GM21825 (cell line): Measurements from ENCODE around the gene SLC17A9.

ENCODE experiments used
- ATAC-seq: cut with Tn5 transposase; IDR thresholded peaks from one replicate; pipeline ENCODE4 v1.9.1; 2021; ENCODE audit warnings: mild to moderate bottlenecking, moderate library complexity; ENCODE audit not compliant: unreplicated experiment

The SLC17A9 gene

DNA sequence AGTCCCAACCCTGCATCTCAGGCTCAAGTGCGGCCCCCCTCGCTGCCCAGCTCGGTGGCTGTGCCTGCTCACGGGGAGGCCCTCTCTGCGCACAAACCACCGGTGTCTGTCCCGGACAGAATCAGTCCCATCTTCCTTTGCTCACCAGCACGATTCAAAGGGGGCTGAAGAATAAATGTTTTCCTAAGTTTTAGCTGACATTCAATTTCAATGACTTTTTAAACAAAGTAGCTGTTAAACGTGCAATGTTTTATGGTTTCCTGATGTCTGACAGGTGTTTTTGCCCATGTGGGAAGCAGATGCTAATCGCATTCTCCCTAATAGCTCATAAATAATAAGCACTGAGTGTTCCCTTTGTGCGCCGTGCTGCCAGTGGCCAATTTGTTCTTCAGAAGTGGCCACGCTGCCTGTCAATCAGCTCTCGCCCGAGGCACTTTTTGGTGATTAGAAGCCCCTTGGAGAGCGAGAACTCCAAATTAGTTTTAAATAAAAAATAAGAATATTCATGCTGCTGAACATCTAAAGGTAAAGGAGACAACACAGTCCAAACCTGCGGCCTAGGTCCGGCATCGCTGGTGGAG, 28.0 kb downstream of the SLC17A9 start:
- no peak for ATAC-seq

GRCh38 chr20:62980970-62981369, 28.5 kb downstream of the SLC17A9 start:
- ATAC-seq: no peak

DNA sequence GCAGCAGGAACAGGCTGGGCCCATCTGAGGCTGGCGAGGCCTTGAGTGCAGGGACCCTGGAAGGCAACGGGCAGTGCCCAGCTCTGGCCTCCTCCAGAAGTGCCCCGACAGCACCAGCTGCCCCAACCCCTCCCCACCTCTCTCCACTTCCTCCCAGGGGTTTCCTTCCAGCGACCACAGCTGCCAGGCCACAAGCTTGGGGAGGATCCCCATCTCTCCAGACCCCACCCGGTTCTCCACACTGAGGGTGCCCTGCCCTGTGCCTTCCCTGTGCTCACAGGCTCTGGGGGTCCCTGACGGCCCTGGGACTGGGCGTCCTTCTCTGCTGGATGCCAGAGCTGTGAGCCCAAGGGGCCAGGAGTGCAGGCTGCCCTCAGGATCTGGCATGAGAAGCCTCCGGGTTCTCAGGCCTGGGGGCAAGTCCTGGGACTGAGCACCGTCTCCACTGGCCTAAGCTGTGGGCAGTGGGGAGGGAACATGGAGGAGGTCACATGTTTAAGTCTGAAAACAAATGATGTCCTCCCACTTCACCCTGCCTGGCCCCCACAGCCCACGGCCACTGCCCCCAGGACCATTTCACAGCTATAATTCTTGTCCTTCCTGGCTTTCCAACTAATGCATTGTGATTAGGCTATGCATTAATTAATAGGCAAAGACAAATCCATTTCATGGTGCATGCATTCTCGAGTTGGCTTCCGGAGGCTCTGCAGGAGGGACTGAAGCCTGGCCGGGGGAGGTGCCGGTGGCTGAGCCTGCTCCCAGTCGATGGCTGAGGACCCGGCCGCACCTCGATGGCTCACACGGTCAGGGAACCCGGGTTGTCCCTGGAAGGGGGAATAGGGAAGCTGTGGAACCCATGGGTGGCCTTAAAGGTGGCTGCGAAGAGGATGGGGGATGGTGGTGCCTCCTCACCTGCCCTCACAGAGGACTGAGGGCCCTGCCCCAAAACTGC, 29.9 kb downstream of the SLC17A9 start:
- ATAC-seq: no peak

DNA sequence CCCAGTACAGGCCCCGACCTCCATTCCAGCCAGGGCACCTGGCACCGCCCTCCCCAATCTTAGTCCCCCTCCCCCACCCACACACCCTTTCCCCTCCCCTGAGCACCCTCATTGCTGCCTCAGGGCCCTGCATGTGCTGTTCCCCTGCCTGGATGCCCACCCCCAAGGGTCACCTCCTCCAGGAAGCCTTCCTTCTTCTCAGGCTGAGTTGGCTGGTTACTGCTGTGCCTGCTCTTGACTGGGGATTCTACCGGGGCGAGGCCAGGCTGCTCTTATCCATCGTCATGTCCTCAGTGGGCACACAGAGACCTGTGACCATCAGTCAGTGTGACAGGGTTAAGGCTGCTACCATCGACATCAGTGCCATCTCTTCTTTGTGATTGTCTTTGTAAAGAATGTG, 30.7 kb downstream of the SLC17A9 start:
- ATAC-seq: no peak

DNA sequence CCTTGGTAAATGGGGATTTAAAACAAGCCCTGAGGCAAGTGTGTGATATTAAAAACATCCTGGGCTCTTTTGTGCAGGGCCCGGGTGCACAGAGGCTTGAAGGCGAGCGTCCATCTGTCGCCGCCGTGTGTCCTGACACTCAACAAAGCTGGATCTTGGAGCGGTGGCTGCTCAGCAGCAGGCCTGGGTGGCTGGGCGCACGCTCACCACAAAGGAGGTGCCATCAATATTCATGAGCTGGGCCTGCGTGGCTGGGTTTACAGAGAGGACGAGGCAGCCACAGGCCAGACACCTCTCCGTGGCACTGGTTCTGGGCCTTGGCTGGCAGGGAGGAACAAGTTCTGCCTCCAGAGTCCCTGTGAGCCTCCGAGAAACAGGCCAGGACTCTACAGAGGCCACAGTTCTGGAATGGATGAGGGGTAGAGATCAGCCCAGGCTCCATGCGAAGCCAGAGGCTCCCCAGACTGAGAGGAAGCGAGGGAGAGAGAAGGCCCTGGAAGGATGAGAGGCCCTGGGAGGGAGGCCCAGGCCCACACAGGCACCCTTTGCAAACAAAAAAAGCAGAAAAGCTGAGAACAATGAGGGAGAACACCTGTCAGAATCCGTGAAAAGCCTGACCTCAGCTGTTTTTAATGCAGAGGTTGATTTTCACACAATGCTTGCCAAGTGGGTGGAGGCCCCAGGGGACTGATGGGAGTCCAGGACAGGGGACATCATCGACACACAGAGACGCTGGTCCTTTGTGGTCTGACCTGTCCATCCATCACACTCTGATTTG, 32.3 kb downstream of the SLC17A9 start:
- no peak for ATAC-seq

GRCh38 chr20:62985444-62985778, 32.9 kb downstream of the SLC17A9 start:
- ATAC-seq: no peak

- no peak for ATAC-seq
Observed at GRCh38 chr20:62986257-62986800, 33.8 kb downstream of the SLC17A9 start.

GRCh38 chr20:62987114-62987513, 34.6 kb downstream of the SLC17A9 start:
- ATAC-seq: no peak

DNA sequence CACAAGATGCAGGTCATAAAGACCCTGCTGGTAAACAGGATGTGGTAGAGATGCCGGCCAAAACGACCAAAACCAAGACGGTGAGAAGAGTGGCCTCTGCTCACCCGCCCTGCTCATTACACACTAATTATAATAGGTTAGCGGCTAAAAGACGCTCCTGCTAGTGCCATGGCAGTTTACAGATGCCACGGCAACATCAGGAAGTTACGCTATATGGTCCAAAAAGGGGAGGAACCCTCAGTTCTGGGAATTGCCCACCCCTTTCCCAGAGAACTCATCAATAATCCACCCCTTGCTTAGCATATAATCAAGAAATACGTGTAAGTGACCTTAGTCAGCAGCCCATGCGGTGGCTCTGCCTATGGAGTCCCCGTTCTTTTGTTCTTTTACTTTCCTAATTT, 36.7 kb downstream of the SLC17A9 start:
- no peak for ATAC-seq

DNA sequence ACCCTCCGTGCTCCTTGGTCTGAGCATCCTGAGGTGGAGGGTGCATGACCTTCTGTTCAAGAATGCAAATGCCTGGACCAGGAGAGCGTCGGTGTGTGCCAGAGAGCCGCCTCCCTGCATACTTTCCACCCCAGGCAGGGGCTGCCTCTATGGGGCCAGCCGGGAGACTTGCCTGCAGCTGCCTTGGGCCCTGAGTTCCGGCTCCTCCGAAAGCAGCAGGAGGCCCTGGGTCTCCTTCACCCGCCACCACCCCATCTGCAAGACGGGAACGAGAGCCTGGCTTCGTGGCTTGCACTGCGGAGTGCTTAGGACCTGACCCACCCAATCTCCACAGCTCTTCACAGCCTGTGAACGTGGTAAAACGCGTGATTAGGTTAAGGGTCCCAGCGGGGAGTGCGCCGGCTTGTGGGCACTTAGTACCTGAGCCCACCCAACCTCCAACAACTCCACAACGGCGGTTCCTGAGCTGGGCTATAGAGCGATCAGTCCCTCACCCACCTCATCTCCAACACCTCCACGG, 37.9 kb downstream of the SLC17A9 start:
- ATAC-seq: no peak

GRCh38 chr20:62991196-62991807, 38.8 kb downstream of the SLC17A9 start:
- no peak for ATAC-seq

DNA sequence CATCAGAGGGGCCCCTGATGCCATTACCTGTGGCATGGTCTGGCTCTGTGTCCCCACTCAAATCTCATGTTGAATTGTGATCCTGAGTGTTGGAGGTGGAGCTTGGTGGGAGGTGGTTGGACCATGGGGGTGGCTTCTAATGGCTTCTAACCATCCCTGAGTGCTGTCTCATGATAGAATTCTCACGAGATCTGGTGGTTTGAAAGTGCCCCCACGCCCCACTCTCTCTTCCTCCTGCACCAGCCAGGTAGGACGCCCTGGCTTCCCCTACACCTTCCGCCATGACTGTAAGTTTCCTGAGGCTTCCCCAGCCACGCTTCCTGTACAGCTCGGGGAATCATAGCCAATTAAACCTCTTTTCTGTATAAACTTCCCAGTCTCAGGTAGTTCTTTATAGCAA, 39.4 kb downstream of the SLC17A9 start:
- no peak for ATAC-seq

GRCh38 chr20:62993856-62994494, 41.5 kb downstream of the SLC17A9 start:
- no peak for ATAC-seq

GRCh38 chr20:62994869-62995281, 42.4 kb downstream of the SLC17A9 start:
- no peak for ATAC-seq

DNA sequence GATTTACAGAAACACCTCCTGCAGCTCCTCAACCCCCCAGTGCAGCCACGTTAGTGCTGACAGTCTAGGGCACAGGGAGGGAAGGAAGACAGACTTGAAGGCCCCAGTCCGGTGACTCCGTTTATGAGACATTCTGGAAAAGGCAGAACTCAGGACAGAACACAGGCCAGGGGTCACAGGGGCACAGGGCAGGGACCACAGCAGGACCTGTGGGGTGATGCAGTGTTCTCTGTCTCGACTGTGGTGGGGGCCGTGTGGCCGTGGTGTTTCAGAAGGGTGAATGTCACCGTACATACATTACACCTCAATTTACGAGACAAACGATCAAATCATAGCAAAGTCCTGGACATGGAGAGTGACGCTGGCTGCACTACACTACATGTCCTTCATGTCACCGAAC, 43.0 kb downstream of the SLC17A9 start:
- no peak for ATAC-seq

GRCh38 chr20:62995898-62996595, 43.5 kb downstream of the SLC17A9 start:
- ATAC-seq: no peak

DNA sequence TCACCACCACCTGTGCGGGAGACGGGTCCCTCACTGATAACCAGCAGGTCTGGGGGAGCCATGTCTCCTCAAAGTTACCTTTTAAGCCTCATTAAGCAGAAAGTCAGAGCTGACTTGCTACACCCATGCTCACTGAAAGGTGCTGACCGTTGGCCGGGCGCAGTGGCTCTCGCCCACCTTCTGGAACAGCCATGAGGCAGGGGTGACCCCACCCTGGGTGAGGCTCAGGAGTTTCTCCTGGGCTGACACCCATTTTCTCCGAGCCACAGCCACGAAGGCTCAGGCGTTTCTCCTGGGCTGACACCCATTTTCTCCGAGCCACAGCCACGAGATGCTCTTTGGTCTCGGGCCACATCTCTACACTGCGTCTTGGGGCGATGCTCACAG, 44.1 kb downstream of the SLC17A9 start:
- ATAC-seq: no peak

DNA sequence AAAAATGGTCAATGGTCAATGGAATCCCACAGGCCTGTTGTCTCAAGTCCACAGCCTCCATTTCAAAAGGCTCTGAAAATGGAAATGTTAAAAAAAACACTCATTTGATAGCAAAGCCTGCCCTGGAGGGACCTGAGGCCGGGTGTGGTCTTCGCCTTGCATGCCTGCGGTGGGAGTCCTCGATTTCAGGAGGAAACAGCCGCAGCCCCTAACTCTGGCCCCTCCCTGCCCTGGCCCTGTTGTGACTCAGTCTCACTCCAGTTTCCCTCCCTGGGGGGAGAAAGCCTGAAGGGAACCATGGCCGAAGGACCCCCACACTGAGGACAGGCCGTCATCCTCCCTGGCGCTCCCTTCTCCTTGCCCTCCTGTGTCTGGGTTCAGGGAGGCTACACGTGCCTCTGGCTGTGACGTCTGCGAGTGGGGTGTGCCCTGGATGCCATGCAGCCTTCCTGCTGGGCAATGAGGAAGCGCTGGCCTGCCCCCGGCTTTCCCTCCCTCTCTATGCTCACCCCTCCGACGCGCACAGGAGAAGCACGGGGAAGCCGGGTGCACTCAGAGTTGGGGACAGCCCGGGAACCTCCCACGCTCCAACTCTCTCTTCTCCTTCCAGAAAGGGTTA, 45.0 kb downstream of the SLC17A9 start:
- ATAC-seq: no peak

DNA sequence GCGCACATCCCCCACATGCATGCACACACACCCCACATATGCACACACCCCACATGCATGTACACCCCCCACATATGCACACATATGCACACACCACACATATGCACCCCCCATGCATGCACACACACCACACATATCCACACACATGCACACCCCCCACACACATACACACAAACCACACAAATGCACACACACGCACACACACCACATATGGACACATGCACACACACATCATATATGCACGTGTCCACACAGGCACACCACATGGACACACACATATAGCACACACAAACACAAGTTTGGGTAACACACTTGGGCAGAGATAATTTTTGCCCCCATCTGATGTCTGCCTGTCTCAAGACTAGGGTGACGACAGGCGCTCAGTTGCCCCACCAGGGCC, 45.9 kb downstream of the SLC17A9 start:
- no peak for ATAC-seq
